Nephron progenitor cell (in vitro differentiated cells): ENCODE measurements around the gene AURKA.

ENCODE experiments used
- DNase-seq: peaks from one replicate; pipeline ENCODE4 v3.0.0; 2021
- H3K27ac Mint-ChIP-seq: 2 replicates; pipeline ENCODE4 v1.8.0; 2021; ENCODE audit warnings: mild to moderate bottlenecking, moderate library complexity, mixed read lengths
- H3K27me3 Mint-ChIP-seq: 2 replicates; pipeline ENCODE4 v1.8.0; 2021; ENCODE audit warnings: mild to moderate bottlenecking, low read depth, mixed read lengths; ENCODE audit not compliant: poor library complexity
- H3K36me3 Mint-ChIP-seq: 2 replicates; pipeline ENCODE4 v1.8.0; 2021; ENCODE audit warnings: low read depth, mixed read lengths
- H3K4me1 Mint-ChIP-seq: 2 replicates; pipeline ENCODE4 v1.8.0; 2021; ENCODE audit warnings: mixed read lengths
- H3K4me3 Mint-ChIP-seq: 2 replicates; pipeline ENCODE4 v1.8.0; 2021; ENCODE audit warnings: mild to moderate bottlenecking, moderate library complexity, mixed read lengths
- H3K9me3 Mint-ChIP-seq: 2 replicates; pipeline ENCODE4 v1.8.0; 2021; ENCODE audit warnings: mild to moderate bottlenecking, moderate library complexity, mixed read lengths
- CTCF ChIP-seq: fragments of 200-600 bp; sonication (generic); IDR thresholded peaks from 2 replicates; pipeline ENCODE4 v1.5.0; 2021; ENCODE audit warnings: antibody characterized with exemption

Gene AURKA

GRCh38 chr20:56380375-56380774 is 11.6 kb downstream of the AURKA start:
- H3K27me3 Mint-ChIP-seq: no peaks in the 10 kb centered on the region
- peaks cover 77% of the 10 kb centered on the region for H3K36me3 Mint-ChIP-seq
- H3K4me1 Mint-ChIP-seq: peaks cover 6% of the 10 kb centered on the region
- no peak for TF ChIP-seq CTCF
- H3K4me3 Mint-ChIP-seq: no peak overlapping the region
- no peaks in the 10 kb centered on the region for H3K9me3 Mint-ChIP-seq
- no peak for DNase-seq
- no peak overlapping the region for H3K27ac Mint-ChIP-seq

- TF ChIP-seq CTCF: no peak
- no peaks in the 10 kb centered on the region for H3K9me3 Mint-ChIP-seq
- DNase-seq: no peak
- no peaks in the 10 kb centered on the region for H3K27me3 Mint-ChIP-seq
- no peaks in the 10 kb centered on the region for H3K4me1 Mint-ChIP-seq
- H3K27ac Mint-ChIP-seq: no peak overlapping the region
- no peak overlapping the region for H3K4me3 Mint-ChIP-seq
- peaks cover 76% of the 10 kb centered on the region for H3K36me3 Mint-ChIP-seq
Observed at GRCh38 chr20:56378386-56378785, 13.6 kb downstream of the AURKA start.

DNA sequence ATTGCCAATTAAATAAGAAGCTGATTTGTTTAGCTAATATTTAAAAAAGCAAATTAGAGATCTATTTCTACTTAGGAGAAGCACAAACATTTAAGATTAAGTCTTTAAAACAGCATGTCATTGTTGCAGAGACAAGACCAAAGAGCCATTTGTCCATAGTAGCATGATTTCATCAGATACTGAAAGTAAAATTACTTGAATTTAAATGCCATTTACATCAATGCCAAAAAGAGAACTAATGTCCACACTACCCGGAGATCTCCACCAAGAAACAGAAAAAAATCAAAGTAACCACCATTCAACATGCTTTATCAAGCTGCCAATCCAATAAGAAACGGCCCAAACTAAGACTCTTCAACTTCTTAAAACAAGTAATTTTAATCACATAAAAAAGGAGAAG is 15.7 kb downstream of the AURKA start:
- Mint-ChIP-seq H3K27ac (no peak overlapping the region), H3K9me3 (no peaks in the 10 kb centered on the region), H3K27me3 (no peaks in the 10 kb centered on the region), H3K36me3 (peaks cover 68% of the 10 kb centered on the region), H3K4me1 (no peaks in the 10 kb centered on the region), H3K4me3 (no peak overlapping the region)
- no peak for TF ChIP-seq CTCF
- no peak for DNase-seq

DNA sequence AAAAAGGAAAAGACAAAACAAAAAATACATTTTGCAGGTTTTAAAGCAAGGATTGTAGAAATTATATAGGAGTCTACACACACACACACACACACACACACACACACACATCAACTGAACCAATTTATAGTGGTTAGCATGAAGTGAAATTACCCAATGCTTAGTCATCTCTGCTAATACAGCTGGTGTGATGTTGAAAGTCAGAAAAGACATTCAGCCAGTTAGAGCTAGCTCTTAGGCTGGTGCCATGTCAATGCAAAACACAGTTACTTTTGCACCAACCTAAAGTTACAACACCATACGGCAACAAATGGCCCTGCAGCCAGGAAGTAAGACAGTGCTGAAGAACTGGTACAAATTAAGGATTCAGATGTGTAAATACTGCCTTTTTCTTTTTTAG is 18.1 kb downstream of the AURKA start:
- Mint-ChIP-seq H3K36me3 (peaks cover 60% of the 10 kb centered on the region), H3K27ac (no peak overlapping the region)
- no peak for DNase-seq

GRCh38 chr20:56372850-56373249 is 19.2 kb downstream of the AURKA start:
- TF ChIP-seq CTCF: no peak
- DNase-seq: no peak
- no peaks in the 10 kb centered on the region for H3K4me1 Mint-ChIP-seq
- peak overlapping the region; percentile 4 for H3K27ac Mint-ChIP-seq
- H3K36me3 Mint-ChIP-seq: peaks cover 49% of the 10 kb centered on the region
- H3K9me3 Mint-ChIP-seq: no peaks in the 10 kb centered on the region
- no peaks in the 10 kb centered on the region for H3K27me3 Mint-ChIP-seq
- H3K4me3 Mint-ChIP-seq: no peak overlapping the region

More for the DNA sequence above, 18.1 kb downstream of the AURKA start:
- no peaks in the 10 kb centered on the region for H3K27me3 Mint-ChIP-seq
- TF ChIP-seq CTCF: no peak
- H3K9me3 Mint-ChIP-seq: no peaks in the 10 kb centered on the region
- no peak overlapping the region for H3K4me3 Mint-ChIP-seq
- no peaks in the 10 kb centered on the region for H3K4me1 Mint-ChIP-seq

- Mint-ChIP-seq H3K36me3 (peaks cover 45% of the 10 kb centered on the region), H3K4me1 (no peaks in the 10 kb centered on the region)
Observed at GRCh38 chr20:56371977-56372376, 20.0 kb downstream of the AURKA start.

More at GRCh38 chr20:56371977-56372376, 20.0 kb downstream of the AURKA start:
- Mint-ChIP-seq H3K27me3 (no peaks in the 10 kb centered on the region), H3K27ac (no peak overlapping the region), H3K4me3 (no peak overlapping the region), H3K9me3 (no peaks in the 10 kb centered on the region)
- no peak for DNase-seq
- no peak for TF ChIP-seq CTCF
